ENCODE data around the gene XPC.
A peak's percentile ranks its signal among the peaks of the same experiment; 100 is the strongest.
"Not testable (repeated sequence)": the region's sequence is repeated elsewhere in the genome, so short reads cannot be mapped to it uniquely, and the experiment has no call there.

The XPC gene

DNA sequence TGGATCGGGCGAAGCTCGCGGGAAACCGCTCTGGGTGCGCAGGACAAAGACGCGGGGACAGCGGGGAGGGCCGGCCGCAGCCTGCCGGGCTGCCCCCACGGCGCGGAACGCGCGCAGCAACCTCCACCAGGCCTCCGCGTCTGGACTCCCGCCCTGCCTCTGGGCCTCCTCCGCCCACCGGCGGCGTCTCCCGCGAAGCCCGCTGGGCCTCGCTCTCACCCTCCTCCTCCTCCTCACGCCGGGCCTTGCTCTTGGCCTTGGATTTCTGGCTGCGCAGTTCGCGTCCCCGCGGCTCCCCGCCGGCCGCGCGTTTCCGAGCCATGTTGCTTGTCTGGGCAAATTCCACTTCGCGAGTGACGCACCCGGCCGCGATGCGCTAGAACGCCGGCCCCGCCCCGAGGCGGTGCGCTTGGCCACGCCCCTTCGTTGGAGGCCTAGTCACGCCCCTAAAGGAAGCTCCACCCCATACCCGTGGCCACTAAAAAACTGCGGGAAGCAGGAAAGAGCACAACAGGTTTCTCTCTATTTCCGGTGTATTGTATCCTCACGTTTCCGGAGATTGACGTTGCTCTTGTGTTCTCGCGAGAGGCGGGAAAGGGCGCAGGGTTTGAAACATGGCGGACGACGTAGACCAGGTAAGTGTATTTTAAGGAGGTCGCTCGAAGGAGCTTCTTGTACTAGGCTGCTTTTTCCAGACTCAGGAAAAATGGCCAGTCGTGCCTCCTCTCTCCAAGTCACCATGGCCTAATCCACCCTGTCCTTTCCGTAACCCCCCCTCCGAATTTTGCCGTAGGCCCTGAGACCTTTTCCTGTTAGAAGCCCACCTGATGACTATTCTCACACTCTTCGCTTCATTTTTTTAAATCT is at the start of gene XPC, which contains the start of gene LSM3:
TSS of gene XPC (minus strand) at position 355 of the 867 bp plus-strand sequence. CDS start at position 322, 33 bp downstream.
TSS of gene LSM3 (plus strand) at position 571 of the 867 bp plus-strand sequence. CDS start at position 615, 44 bp downstream.
- DNase-seq (ENCODE audit: low read depth in 2 of 2), result peak; percentile 91 to 94

DNA sequence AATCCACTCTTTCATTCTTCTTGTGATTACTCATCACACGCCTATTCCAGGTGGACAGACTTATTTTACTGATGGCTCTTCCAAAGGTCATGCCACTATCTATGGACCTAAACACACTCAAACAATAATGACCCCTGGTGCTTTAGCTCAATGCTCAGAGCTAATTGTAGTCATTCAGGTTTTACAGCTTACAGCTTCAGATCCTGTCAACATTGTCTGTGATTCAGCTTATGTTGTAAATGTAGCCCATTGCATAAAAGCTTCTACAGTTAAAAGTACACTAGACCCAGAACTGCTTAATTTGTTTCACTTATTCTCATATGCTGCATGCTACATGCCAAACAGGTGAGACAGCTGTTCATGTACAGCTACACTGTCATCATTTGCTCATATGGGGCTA is 49.5 kb upstream of the XPC start:
- no peak for DNase-seq (ENCODE audit: low read depth in 2 of 2)

DNA sequence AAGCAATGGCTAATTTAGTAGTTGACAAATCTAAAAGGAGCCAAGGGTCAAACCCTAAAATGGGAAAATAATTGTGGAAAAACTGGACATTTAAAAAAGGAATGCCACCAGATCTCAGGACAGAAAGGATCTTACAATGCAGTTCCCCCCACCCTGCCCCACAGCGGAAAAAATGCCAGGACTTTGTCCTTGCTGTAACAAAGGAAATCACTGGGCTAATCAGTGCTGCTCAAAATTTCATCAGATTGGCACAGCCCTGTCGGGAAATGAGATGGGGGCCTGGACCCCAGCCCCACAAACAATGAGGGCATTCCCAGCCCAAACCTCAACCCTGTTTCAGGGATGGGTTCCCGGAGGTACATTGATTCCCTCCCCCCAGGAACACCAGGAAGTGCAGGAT is 48.0 kb upstream of the XPC start:
- DNase-seq (ENCODE audit: low read depth in 2 of 2), result not testable (repeated sequence)

DNA sequence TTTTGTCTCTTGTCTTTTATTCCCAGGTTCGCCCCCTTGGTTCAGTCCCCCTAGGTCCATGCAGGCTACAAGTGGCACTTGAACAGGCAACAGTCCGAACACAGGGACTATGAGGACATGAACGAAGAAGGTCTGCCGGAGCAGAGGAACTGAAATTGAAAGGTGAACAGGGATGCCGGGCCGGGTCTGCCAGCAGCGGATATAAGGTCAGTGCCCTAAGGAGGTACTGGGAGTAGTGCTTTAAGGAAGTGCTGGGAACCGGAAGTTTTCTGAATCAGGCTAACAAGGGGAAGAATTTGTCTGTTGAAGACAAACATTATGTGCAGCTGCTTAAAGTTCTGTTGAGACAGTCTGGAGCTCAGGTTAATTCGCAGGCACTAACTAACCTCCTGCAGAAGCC is 47.0 kb upstream of the XPC start:
- DNase-seq (ENCODE audit: low read depth in 2 of 2), result no peak

DNA sequence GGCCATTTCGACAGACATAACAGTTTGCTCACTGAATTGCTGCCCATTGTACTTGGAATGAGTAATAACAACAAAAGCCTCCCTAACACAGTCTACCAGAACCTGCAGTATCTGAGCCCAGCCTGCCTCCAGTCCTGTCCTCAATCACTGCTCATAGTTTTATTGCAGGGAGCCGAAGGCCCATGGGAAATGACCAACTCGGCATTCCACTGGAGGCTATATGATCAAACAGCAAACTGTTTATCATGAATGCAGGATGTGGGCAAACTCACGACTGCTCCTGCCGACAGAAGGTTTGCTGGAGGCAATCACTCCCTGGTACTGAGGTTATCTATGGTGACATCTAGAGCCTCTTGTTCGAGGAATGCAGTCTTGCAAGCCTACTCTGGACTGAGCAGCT is 46.5 kb upstream of the XPC start:
- DNase-seq (ENCODE audit: low read depth in 2 of 2), result no peak

- no peak for DNase-seq (ENCODE audit: low read depth in 2 of 2)
These were observed 45.2 kb upstream of the XPC start for GRCh38 chr3:14223595-14223994.

GRCh38 chr3:14222900-14223594 is 44.6 kb upstream of the XPC start:
- no peak for DNase-seq (ENCODE audit: low read depth in 2 of 2)

DNA sequence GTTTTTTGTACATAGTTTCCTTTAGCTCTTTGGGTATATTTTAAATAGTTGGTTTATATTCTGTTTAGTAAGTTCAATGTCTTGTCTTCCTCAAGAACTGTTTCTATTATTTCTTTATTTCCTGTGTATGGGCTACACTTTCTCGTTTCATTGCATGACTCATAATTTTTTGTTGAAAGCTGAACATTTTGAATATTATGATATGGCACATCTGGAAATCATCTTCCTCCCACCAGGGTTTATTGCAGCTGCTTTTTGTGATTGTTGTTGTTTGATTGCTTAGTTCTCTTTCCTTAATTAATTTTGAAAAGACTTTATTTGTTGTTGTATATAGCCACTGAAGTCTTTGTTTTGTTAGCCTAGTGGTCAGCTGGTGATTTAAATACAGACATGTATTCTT is 44.1 kb upstream of the XPC start:
- DNase-seq (ENCODE audit: low read depth in 2 of 2), result no peak

DNA sequence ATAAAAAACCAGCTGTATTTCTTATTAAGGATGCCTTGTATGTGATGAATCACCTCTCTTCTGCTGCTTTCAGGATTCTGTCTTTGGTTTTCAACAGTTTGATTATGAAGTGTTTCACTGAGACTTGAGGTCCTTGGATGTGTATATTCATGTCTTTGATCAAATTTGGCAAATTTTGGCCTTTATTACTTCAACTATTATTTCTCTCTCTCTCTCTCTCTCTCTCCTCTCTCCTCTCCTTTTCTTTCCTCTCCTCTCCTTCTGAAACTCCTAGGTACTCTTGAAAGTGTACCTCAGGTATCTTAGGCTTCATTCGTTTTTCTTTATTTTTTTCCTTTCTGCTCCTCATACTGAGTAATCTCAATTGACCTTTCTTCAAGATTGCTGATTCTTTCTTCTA is 43.5 kb upstream of the XPC start:
- DNase-seq (ENCODE audit: low read depth in 2 of 2), result no peak

GRCh38 chr3:14220933-14221332 is 42.5 kb upstream of the XPC start:
- DNase-seq (ENCODE audit: low read depth in 2 of 2), result no peak

DNA sequence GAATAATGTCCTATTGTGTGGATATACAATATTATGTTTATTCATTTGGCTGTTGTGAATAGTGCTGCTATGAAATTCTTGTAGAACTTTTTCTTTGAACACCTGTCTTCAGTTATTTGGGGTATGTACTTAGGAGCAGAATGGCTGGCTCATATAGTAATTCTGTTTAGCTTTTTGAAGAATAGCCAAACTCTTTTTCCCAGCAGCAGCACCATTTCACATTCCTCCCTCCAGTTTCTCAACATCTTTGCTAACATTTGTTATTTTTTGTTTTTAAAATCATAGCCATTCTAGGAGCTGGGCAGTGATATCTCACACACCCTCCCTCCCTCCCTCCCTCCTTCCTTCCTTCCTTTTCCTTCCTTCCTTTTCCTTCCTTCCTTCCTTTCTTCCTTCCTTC is 40.0 kb upstream of the XPC start:
- no peak for DNase-seq (ENCODE audit: low read depth in 2 of 2)

GRCh38 chr3:14216257-14217048 is 38.1 kb upstream of the XPC start:
- peak in 1 of 2 donors; percentile 55 for DNase-seq (ENCODE audit: low read depth in 2 of 2)

GRCh38 chr3:14214764-14215163 is 36.4 kb upstream of the XPC start:
- no peak for DNase-seq (ENCODE audit: low read depth in 2 of 2)

- DNase-seq (ENCODE audit: low read depth in 2 of 2), result no peak
These were observed 34.8 kb upstream of the XPC start for GRCh38 chr3:14213066-14213774.

DNA sequence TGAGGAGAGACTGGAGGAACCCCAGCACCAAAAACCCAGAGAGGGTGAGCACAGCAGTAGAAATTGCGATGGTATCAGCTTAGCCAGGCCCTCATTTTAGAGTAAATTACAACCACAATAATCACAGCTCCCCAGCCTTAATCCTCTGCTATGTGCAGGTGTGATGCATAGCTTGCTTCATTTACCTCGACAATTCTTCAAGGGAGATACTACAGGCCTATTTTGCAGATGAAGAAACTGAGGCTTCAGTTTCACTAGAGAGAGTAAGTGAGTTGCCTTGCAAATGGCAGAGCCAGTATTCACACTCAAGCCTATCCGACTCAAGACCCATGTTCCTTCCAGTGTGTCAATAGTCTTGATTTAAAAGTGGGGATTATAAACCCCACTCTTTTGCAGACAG is 33.6 kb upstream of the XPC start:
- DNase-seq (ENCODE audit: low read depth in 2 of 2), result no peak

DNA sequence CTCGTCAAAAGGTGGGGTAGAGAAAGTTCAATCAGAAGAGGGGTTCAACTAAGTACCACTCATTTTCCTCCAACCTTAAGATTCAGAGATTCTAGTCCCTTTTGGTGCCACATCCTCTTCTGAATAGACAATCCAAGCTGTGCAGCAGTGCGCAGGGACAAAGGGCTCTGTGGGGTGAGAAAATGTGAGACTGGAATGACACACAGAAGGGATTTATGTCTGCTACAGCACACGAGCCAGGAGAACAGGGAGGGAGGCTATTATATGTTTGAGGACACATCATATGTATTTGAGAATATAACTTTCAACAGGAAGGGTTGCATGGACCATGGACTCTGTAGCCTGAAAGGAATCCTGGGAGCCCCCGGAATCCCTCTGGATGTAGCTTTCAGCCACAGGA is 33.2 kb upstream of the XPC start:
- no peak for DNase-seq (ENCODE audit: low read depth in 2 of 2)

DNA sequence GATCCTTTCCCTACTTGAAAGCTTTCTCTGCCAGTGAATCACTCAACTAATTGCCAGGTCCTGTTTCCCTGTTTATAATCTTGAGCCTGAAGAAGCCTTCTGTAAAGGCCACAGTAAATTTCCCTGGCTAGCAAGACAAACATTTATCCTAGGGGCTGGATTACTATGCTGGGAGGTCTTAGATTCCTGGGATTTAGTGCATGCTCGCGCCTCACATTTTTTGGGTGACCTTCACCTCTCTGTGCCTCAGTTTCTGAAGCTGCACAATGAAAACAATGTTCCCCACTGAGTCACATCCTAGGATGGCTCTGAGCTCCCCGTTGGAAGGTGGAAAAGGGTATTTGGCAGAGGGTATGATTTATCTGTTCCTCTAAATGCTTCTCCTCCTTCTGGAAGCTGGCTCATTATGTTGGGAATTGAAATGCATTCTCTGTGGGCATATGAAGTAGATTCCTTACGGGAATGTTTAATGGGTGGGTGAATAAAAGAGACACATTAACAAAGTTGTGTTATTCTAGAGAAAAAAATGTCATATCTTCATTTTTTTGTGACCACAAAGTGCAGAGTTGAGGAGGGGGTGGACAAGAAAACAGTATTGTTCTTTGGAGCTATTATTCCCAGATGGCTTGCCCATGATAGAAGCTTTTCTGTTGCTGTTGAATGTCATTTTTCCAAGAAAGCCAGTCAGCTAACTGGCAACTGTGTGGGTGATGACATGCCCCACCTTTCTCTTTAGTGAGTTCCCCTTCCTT is 32.6 kb upstream of the XPC start:
- DNase-seq (ENCODE audit: low read depth in 2 of 2), result no peak

GRCh38 chr3:14210290-14210688 is 31.9 kb upstream of the XPC start:
- DNase-seq (ENCODE audit: low read depth in 2 of 2), result no peak

DNA sequence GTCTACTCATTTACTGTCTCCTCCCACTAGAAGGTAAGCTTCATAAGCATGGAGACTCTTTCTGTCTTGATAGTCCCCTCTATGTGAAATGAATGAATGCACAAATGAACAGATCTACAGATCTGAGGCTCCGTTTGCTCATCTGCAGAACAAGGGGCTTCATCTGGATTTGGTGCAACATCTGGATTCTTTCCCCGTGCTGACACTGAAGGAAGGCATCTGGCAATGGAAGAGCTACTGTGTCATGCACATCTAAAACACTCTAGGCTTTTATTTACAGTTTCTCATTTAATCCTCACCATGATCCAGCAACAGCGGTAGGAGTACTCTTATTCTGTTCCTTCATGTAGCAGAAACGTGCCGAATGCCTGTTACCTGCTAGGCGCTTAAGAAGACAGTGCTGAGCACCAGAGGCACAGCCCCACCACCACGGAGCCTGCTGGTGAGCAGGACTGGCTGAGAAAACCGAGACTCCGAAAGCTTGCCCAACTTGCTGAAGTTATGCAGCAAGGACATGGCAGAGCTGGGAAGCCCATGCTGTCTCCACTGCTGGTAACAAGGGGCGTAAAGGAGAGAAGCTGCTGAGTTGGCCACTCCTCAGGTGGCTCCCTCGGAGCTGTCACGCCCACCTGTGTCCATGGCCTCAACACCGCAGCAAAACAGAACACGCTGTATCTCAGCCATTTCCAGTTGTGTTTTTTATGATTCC is 31.3 kb upstream of the XPC start:
- DNase-seq (ENCODE audit: low read depth in 2 of 2), result no peak

DNA sequence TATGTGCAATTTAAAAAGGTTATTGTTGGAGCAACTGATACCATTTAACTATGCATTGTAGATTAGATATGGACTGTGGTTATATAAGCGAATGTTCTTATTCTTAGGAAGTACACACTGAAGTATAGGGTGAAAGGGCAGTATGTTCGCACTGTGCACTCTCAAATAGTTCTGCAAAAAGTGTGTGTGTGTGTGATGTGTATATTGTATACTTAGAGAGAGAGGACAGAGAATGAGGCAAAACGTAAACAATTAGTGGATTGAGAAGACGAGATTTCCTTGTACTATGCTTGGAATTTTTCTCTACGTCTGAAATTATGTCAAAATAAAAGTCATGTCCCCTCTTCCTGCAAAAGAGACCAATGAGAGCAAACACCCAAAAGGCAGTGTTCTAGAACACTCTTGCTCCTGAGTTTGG is 30.6 kb upstream of the XPC start:
- DNase-seq (ENCODE audit: low read depth in 2 of 2), result no peak
